OCI-LY1 (cell line): ENCODE measurements around the gene LPGAT1.

ENCODE experiments used
- H2AFZ ChIP-seq: fragments of 200-600 bp; sonication (generic), shearing (Covaris generic); 2 replicates; pipeline ENCODE4 v1.6.0; 2014; ENCODE audit warnings: antibody characterized with exemption, mild to moderate bottlenecking, low read length
- H3F3A ChIP-seq: fragments of 200-600 bp; sonication (generic), shearing (Covaris generic); 2 replicates; pipeline ENCODE4 v1.6.0; 2014; ENCODE audit warnings: mild to moderate bottlenecking, antibody characterized with exemption, low read length, moderate library complexity; ENCODE audit not compliant: insufficient read depth
- H3K27ac ChIP-seq: fragments of 200-600 bp; sonication (generic); 2 replicates; pipeline ENCODE4 v1.5.1; 2014; ENCODE audit warnings: low read length, mixed run types, mild to moderate bottlenecking, low read depth; ENCODE audit not compliant: poor library complexity, severe bottlenecking
- H3K27me3 ChIP-seq: fragments of 200-600 bp; sonication (generic); 2 replicates; pipeline ENCODE4 v1.6.0; 2014; ENCODE audit warnings: antibody characterized with exemption, mild to moderate bottlenecking, low read length, moderate library complexity; ENCODE audit not compliant: insufficient read depth
- H3K36me3 ChIP-seq: fragments of 200-600 bp; sonication (generic); 2 replicates; pipeline ENCODE4 v1.6.1; 2014; ENCODE audit warnings: mild to moderate bottlenecking, antibody characterized with exemption, low read length, moderate library complexity, mixed read lengths; ENCODE audit not compliant: insufficient read depth
- H3K4me1 ChIP-seq: fragments of 200-600 bp; sonication (generic); 2 replicates; pipeline ENCODE4 v1.5.1; 2014; ENCODE audit warnings: mild to moderate bottlenecking, low read length, moderate library complexity; ENCODE audit not compliant: insufficient read depth, severe bottlenecking
- H3K4me2 ChIP-seq: fragments of 200-600 bp; sonication (generic), shearing (Covaris generic); 2 replicates; pipeline ENCODE4 v1.6.1; 2014; ENCODE audit warnings: low read length
- H3K4me3 ChIP-seq: fragments of 200-600 bp; sonication (generic); 2 replicates; pipeline ENCODE4 v1.5.1; 2014; ENCODE audit warnings: low read length, low read depth, mild to moderate bottlenecking, mixed read lengths; ENCODE audit not compliant: poor library complexity, severe bottlenecking
- H3K79me2 ChIP-seq: fragments of 200-600 bp; shearing (Covaris generic); 2 replicates; pipeline ENCODE4 v1.6.1; 2016; ENCODE audit warnings: mixed run types, low read length, mixed read lengths; ENCODE audit not compliant: insufficient read depth
- H3K9ac ChIP-seq: fragments of 200-600 bp; sonication (generic), shearing (Covaris generic); 2 replicates; pipeline ENCODE4 v1.6.1; 2014; ENCODE audit warnings: mild to moderate bottlenecking, low read length, mixed read lengths
- H3K9me2 ChIP-seq: fragments of 200-600 bp; sonication (generic), shearing (Covaris generic); 2 replicates; pipeline ENCODE4 v1.6.1; 2014; ENCODE audit warnings: low read depth, mild to moderate bottlenecking, low read length, mixed read lengths
- H3K9me3 ChIP-seq: fragments of 200-600 bp; shearing (Covaris generic); 2 replicates; pipeline ENCODE4 v1.6.1; 2014; ENCODE audit warnings: low read length, mixed read lengths
- H4K20me1 ChIP-seq: fragments of 200-600 bp; sonication (generic), shearing (Covaris generic); 2 replicates; pipeline ENCODE4 v1.6.0; 2016; ENCODE audit warnings: mild to moderate bottlenecking, low read length; ENCODE audit not compliant: insufficient read depth
- CTCF ChIP-seq: fragments of 200-600 bp; sonication (generic), shearing (Covaris generic); IDR thresholded peaks from 2 replicates; pipeline ENCODE4 v1.5.1; 2017; ENCODE audit warnings: mild to moderate bottlenecking, antibody characterized with exemption, low read length, moderate library complexity, mixed read lengths
- EZH2 ChIP-seq: fragments of 200-600 bp; sonication (generic), shearing (Covaris generic); IDR thresholded peaks from 2 replicates; pipeline ENCODE4 v1.8.0; 2017; ENCODE audit warnings: borderline replicate concordance, mixed run types, mild to moderate bottlenecking, antibody characterized with exemption, low read length, moderate library complexity, mixed read lengths

The LPGAT1 gene

GRCh38 chr1:211739671-211740411, 90.7 kb downstream of the LPGAT1 start:
- no peak for TF ChIP-seq EZH2
- no peak for TF ChIP-seq CTCF
- no peak overlapping the region for H3K4me2 ChIP-seq

GRCh38 chr1:211738691-211739301, 91.8 kb downstream of the LPGAT1 start:
- Histone ChIP-seq H3K4me2 (no peak overlapping the region), H3K4me1 (peaks cover 6% of the 10 kb centered on the region), H3K27ac (no peak overlapping the region), H3F3A (no peaks in the 10 kb centered on the region), H3K36me3 (no peaks in the 10 kb centered on the region), H3K27me3 (no peaks in the 10 kb centered on the region), H3K4me3 (no peak overlapping the region), H3K9ac (no peak overlapping the region), H4K20me1 (no peaks in the 10 kb centered on the region), H3K9me2 (no peaks in the 10 kb centered on the region), H2AFZ (no peak overlapping the region), H3K9me3 (no peaks in the 10 kb centered on the region), H3K79me2 (no peaks in the 10 kb centered on the region)
- TF ChIP-seq EZH2 (no peak), CTCF (no peak)

More at GRCh38 chr1:211739671-211740411, 90.7 kb downstream of the LPGAT1 start:
- H3K4me1 ChIP-seq: peaks cover 6% of the 10 kb centered on the region
- H3K27ac ChIP-seq: no peak overlapping the region
- H3F3A ChIP-seq: no peaks in the 10 kb centered on the region
- H3K9me3 ChIP-seq: no peaks in the 10 kb centered on the region
- no peak overlapping the region for H2AFZ ChIP-seq
- H3K36me3 ChIP-seq: no peaks in the 10 kb centered on the region
- no peaks in the 10 kb centered on the region for H4K20me1 ChIP-seq
- no peaks in the 10 kb centered on the region for H3K79me2 ChIP-seq
- no peak overlapping the region for H3K9ac ChIP-seq
- no peaks in the 10 kb centered on the region for H3K9me2 ChIP-seq
- no peak overlapping the region for H3K4me3 ChIP-seq
- no peaks in the 10 kb centered on the region for H3K27me3 ChIP-seq

GRCh38 chr1:211738096-211738690, 92.4 kb downstream of the LPGAT1 start:
- Histone ChIP-seq H3K4me3 (no peak overlapping the region), H4K20me1 (no peaks in the 10 kb centered on the region), H3K9me3 (no peaks in the 10 kb centered on the region), H3K36me3 (no peaks in the 10 kb centered on the region), H3K9ac (no peak overlapping the region), H3K27ac (no peak overlapping the region), H3K27me3 (no peaks in the 10 kb centered on the region), H3K4me1 (peaks cover 6% of the 10 kb centered on the region), H3F3A (no peaks in the 10 kb centered on the region), H3K4me2 (no peak overlapping the region), H2AFZ (no peak overlapping the region), H3K79me2 (no peaks in the 10 kb centered on the region), H3K9me2 (no peaks in the 10 kb centered on the region)
- TF ChIP-seq CTCF (no peak), EZH2 (no peak)
